HG02840 (cell line): ENCODE results near the gene PCDHB12.

Source experiments
- ATAC-seq: cut with Tn5 transposase; IDR thresholded peaks from one replicate; pipeline ENCODE4 v1.9.1; 2021; ENCODE audit warnings: mild to moderate bottlenecking, moderate library complexity, moderate number of reproducible peaks; ENCODE audit not compliant: unreplicated experiment, low FRiP score

PCDHB12 gene

DNA sequence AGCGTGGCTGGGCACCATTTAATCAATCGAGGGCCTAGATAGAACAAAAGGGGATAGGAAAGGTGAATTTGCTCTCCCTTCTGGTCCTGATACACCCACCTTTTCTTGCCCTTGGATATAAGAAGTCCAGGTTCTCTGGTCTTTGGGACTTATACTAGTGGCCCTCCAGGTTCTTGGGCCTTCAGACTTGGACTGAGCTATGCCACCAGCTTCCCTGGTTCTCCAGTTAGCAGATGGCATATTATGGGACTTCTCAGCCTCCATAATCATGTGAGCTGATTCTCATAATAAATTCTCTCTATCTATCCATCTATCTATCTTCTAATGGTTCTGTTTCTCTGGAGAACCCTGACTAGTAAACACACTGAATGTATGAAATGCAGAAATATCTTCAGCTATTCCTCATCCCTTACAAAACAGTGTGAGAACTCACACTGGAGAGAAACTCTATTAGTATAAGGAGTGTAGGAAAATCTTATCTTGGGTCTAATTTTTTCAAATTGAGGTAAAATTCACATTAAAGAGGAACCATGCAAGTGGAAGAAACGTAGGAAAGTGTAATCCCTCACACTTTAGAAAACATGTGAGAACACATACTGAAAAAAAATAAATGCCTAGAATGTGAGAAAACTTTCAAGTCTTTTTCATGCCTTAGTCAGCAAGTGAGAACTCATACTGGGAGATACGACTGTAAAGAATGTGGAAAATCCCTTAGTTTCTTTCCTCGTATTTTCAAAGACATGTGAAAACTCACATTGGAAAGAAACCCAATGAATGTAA, 52.1 kb downstream of the PCDHB12 start:
- ATAC-seq = no peak

- ATAC-seq = no peak
Measured at GRCh38 chr5:141261238-141261546, 52.7 kb downstream of the PCDHB12 start.
